Endodermal cell (in vitro differentiated cells): ENCODE results near the gene KCP. TPM values are rescaled to one million over a fixed set of nuclear protein-coding genes. Genes with fewer than 3 reads are reported as not detected.
A peak's percentile ranks its signal among the peaks of the same experiment; 100 is the strongest.
"Not testable (repeated sequence)": the region's sequence is repeated elsewhere in the genome, so short reads cannot be mapped to it uniquely, and the experiment has no call there.

Experiments used
- DNase-seq: peaks from one replicate; pipeline ENCODE4 v3.0.0-alpha.2; 2017
- H3K27ac ChIP-seq: 2 replicates; pipeline ENCODE4 v1.5.1; 2013; ENCODE audit warnings: mild to moderate bottlenecking, low read depth, low read length, moderate library complexity
- H3K27me3 ChIP-seq: 2 replicates; pipeline ENCODE4 v1.6.1; 2013; ENCODE audit warnings: mild to moderate bottlenecking, low read length, moderate library complexity; ENCODE audit not compliant: insufficient read depth, control insufficient read depth, poor library complexity, severe bottlenecking
- H3K36me3 ChIP-seq: 2 replicates; pipeline ENCODE4 v1.7.0; 2013; ENCODE audit warnings: mild to moderate bottlenecking, low read length, moderate library complexity; ENCODE audit not compliant: control insufficient read depth, insufficient read depth
- H3K4me1 ChIP-seq: one replicate; pipeline ENCODE4 v1.7.0; 2013; ENCODE audit warnings: low read length; ENCODE audit not compliant: control insufficient read depth, insufficient read depth
- H3K4me3 ChIP-seq: 2 replicates; pipeline ENCODE4 v1.5.1; 2013; ENCODE audit warnings: mild to moderate bottlenecking, low read length, moderate library complexity
- H3K9ac ChIP-seq: 2 replicates; pipeline ENCODE4 v1.6.1; 2013; ENCODE audit warnings: mild to moderate bottlenecking, low read length, moderate library complexity; ENCODE audit not compliant: poor library complexity, severe bottlenecking; ENCODE audit errors: extremely low read depth
- H3K9me3 ChIP-seq: 2 replicates; pipeline ENCODE4 v1.6.1; 2013; ENCODE audit warnings: mild to moderate bottlenecking, low read length, moderate library complexity; ENCODE audit not compliant: control insufficient read depth
- H3K27ac Mint-ChIP-seq: 2 replicates; pipeline ENCODE4 v1.8.0; 2020; ENCODE audit warnings: mixed read lengths
- H3K27me3 Mint-ChIP-seq: 2 replicates; pipeline ENCODE4 v1.8.0; 2021; ENCODE audit warnings: mild to moderate bottlenecking, mixed read lengths; ENCODE audit not compliant: insufficient read depth
- H3K36me3 Mint-ChIP-seq: 2 replicates; pipeline ENCODE4 v1.8.0; 2020; ENCODE audit warnings: low read depth, mixed read lengths
- H3K4me1 Mint-ChIP-seq: 2 replicates; pipeline ENCODE4 v1.8.0; 2020; ENCODE audit warnings: mixed read lengths
- H3K4me3 Mint-ChIP-seq: 2 replicates; pipeline ENCODE4 v1.8.0; 2020; ENCODE audit warnings: mild to moderate bottlenecking, moderate library complexity, mixed read lengths
- H3K9me3 Mint-ChIP-seq: 2 replicates; pipeline ENCODE4 v1.8.0; 2020; ENCODE audit warnings: mild to moderate bottlenecking, mixed read lengths
- WGBS, 2 experiments: methylation state at CpG; one replicate each; pipeline versions ENCODE4 v1.1.5 to v1.1.7; 2013; ENCODE audit warnings: missing lambda C conversion rate in 2 of 2, mixed read lengths in 1 of 2; ENCODE audit not compliant: insufficient coverage in 1 of 2, insufficient read length in 1 of 2; 5-methylcytosine and 5-hydroxymethylcytosine counted together
- total RNA-seq, 2 donors: library from RNA; stranded (reverse); fragmentation: NEBNext Ultra II Directional in 1 of 2; extraction: Animal tissue kit (Norgen Biotek cat#: 25700) in 1 of 2; gene quantifications; 2 replicates in 1 of 2; 3 replicates in 1 of 2; pipeline ENCODE4 v1.2.1, GENCODE V29; 2021
- TF ChIP-seq, protein P1 (sequence below): fragments of 200-600 bp; sonication (generic); conservative IDR thresholded peaks from 2 replicates; pipeline ENCODE4 v1.5.0; 2021; ENCODE audit warnings: antibody characterized with exemption, mild to moderate bottlenecking

KCP gene
- total RNA-seq, 2 donors from 2014 or later, result 21.1 to 33.3 TPM

DNA sequence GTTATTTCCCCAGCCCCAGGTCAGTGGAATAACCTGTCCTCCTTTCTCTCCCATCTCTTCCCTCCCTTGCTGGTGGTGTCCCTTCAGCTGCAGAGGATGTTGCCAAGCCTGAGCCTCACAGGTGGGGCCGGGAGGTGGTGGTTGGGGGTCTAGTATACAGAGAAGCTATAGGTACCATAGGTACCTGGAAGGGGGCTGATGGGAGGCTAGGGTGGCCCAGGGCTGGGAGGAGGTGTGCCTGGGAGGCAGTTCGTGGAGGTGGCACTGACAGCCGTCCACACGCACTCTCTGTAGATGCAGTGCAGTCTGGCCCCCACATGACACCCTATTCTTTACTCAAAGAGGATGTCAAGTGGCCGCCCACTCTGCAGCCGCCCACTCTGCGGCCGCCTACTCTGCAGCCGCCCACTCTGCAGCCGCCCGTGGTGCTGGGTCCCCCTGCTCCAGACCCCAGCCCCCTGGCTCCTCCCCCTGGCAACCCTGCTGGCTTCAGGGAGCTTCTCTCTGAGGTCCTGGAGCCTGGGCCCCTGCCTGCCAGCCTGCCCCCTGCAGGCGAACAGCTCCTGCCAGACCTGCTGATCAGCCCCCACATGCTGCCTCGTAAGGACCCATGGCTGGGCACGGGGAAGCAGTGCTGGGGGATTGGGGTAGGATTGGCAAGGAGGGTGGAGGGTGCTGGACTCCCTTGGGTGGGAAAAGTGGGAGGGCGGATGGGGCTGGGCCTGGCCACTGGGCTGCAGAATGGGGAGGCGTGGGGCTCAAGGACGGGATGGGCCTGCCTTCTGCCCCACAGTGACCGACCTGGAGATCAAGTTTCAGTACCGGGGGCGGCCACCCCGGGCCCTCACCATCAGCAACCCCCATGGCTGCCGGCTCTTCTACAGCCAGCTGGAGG, 36.7 kb upstream of the KCP start:
- TF ChIP-seq, protein P1, sequence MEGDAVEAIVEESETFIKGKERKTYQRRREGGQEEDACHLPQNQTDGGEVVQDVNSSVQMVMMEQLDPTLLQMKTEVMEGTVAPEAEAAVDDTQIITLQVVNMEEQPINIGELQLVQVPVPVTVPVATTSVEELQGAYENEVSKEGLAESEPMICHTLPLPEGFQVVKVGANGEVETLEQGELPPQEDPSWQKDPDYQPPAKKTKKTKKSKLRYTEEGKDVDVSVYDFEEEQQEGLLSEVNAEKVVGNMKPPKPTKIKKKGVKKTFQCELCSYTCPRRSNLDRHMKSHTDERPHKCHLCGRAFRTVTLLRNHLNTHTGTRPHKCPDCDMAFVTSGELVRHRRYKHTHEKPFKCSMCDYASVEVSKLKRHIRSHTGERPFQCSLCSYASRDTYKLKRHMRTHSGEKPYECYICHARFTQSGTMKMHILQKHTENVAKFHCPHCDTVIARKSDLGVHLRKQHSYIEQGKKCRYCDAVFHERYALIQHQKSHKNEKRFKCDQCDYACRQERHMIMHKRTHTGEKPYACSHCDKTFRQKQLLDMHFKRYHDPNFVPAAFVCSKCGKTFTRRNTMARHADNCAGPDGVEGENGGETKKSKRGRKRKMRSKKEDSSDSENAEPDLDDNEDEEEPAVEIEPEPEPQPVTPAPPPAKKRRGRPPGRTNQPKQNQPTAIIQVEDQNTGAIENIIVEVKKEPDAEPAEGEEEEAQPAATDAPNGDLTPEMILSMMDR, result peak; percentile 73
- peak; percentile 80 for DNase-seq
- H3K36me3 ChIP-seq, result peaks cover 19% of the 10 kb centered on the region
- no peak overlapping the region for H3K27ac Mint-ChIP-seq
- no peak overlapping the region for H3K4me3 ChIP-seq
- no peak overlapping the region for H3K4me3 Mint-ChIP-seq
- no peaks in the 10 kb centered on the region for H3K9me3 ChIP-seq
- H3K36me3 Mint-ChIP-seq, result peaks cover 8% of the 10 kb centered on the region
- no peaks in the 10 kb centered on the region for H3K27me3 ChIP-seq
- H3K4me1 Mint-ChIP-seq, result no peaks in the 10 kb centered on the region
- no peaks in the 10 kb centered on the region for H3K27me3 Mint-ChIP-seq
- no peaks in the 10 kb centered on the region for H3K4me1 ChIP-seq
- no peak overlapping the region for H3K9ac ChIP-seq
- no peak overlapping the region for H3K27ac ChIP-seq
- H3K9me3 Mint-ChIP-seq, result no peaks in the 10 kb centered on the region
- WGBS, 2 experiments, result 91 to 95% methylated on average over 19 to 22 of the region's 22 CpGs

DNA sequence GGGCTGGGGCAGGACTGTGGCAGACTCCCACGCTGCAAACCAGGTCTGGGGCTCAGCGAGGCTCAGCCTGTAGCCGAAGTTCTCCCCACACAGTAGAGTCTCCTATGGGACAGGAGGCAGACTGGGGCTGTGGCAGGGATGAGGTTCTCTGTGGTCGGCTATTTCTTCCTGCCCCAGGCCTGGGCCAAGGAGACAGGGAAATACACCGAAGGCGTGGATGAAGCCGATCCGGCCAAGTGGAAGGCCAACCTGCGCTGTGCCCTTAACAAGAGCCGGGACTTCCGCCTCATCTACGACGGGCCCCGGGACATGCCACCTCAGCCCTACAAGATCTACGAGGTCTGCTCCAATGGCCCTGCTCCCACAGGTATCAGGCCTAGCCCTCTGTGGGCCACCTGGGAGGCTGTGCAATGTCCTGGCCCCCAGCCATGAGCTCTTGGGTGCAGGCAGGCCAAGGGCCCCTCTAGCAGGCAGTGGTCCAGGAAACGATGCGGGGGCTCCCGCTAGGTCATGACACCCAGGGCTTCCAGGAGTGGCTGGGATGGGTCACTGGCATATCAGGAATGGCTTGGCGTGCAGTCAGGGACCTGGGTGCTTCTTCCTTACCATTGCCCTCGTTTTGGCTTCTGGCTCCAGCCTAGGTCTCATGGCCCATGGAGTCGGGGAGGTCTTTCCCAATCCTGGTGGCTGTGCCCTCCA, 35.3 kb upstream of the KCP start:
- H3K36me3 ChIP-seq, result peaks cover 8% of the 10 kb centered on the region
- Mint-ChIP-seq H3K4me3 (no peak overlapping the region), H3K9me3 (no peaks in the 10 kb centered on the region), H3K27ac (no peak overlapping the region), H3K27me3 (peaks cover 7% of the 10 kb centered on the region), H3K36me3 (no peaks in the 10 kb centered on the region), H3K4me1 (no peaks in the 10 kb centered on the region)
- no peak for DNase-seq
- H3K4me3 ChIP-seq, result no peak overlapping the region
- H3K27me3 ChIP-seq, result no peaks in the 10 kb centered on the region
- H3K4me1 ChIP-seq, result no peaks in the 10 kb centered on the region
- TF ChIP-seq, protein P1, result no peak
- WGBS, 2 experiments, result 92 to 96% methylated on average over 15 to 21 of the region's 21 CpGs
- no peak overlapping the region for H3K9ac ChIP-seq
- no peaks in the 10 kb centered on the region for H3K9me3 ChIP-seq
- no peak overlapping the region for H3K27ac ChIP-seq

DNA sequence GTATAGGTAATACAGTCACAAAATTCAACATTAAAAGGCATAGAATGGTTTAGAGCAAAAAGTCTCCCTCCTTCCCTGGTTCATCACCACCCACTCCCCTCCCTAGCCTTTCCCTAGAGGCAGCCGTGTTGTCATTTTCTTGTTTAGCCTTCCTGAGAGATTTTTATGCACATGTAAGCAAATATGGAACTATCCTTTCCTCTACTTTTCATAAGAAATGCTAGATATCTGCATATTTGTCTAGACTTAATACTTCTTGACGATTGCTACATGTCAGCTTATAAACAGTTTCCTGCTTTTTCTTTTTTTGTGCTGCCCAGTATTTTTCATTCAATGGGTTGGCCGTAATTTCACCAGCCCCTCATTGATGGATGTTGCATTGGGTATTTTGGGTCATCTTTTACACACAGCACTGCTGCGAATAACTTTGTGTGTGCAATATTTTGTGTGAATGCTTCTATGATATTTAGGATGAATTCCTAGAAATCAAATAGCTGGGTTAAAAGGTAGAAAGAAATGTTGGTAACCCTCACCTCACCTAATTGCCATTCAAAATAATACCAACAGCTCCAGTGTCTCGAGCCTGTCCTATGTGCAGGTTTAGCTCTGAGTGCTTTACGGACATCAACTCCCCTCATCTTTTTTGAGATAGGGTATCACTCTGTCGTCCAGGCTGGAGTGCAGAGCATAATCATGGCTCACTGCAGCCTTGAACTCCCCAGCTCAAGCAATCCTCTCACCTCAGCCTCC, 34.2 kb upstream of the KCP start:
- no peaks in the 10 kb centered on the region for H3K36me3 Mint-ChIP-seq

DNA sequence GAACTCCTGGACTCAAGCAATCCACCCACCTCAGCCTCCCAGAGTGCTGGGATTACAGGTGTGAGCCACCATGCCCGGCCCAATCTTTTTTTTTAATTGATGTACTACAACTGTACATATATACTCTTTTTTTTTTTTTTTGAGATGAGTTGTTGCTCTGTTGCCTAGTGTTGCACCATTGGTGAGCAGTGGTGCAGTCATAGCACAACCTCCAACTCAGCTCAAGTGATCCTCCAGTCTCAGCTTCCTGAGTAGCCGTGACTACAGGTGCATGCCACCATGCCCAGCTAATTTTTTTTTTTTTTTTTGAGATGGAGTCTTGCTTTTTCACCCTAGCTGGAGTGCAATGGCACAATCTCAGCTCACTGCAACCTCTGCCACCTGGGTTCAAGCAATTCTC, 32.7 kb upstream of the KCP start:
- H3K9me3 Mint-ChIP-seq, H3K9me3 ChIP-seq, H3K4me1 Mint-ChIP-seq, H3K27ac ChIP-seq, H3K9ac ChIP-seq, H3K36me3 ChIP-seq, H3K4me3 ChIP-seq, H3K4me3 Mint-ChIP-seq, H3K27ac Mint-ChIP-seq, H3K4me1 ChIP-seq, H3K36me3 Mint-ChIP-seq, DNase-seq: not testable (repeated sequence)
- WGBS, 2 experiments, result 100% methylated on average over 2 of the region's 2 CpGs; no CpG with 5 or more reads in 1 of the 2 experiments
- peaks cover 32% of the 10 kb centered on the region for H3K27me3 Mint-ChIP-seq
- peaks cover 20% of the 10 kb centered on the region for H3K27me3 ChIP-seq

More for the DNA sequence above, 34.2 kb upstream of the KCP start:
- no peak for DNase-seq
- 75 to 87% methylated on average over 5 to 7 of the region's 7 CpGs for WGBS, 2 experiments
- TF ChIP-seq, protein P1, result no peak
- Histone ChIP-seq H3K27ac (no peak overlapping the region), H3K27me3 (peaks cover 6% of the 10 kb centered on the region), H3K4me1 (no peaks in the 10 kb centered on the region), H3K4me3 (no peak overlapping the region), H3K36me3 (peaks cover under 1% of the 10 kb centered on the region), H3K9ac (no peak overlapping the region), H3K9me3 (no peaks in the 10 kb centered on the region)
- peaks cover 18% of the 10 kb centered on the region for H3K27me3 Mint-ChIP-seq
- H3K4me3 Mint-ChIP-seq, result no peak overlapping the region
- no peaks in the 10 kb centered on the region for H3K9me3 Mint-ChIP-seq
- H3K4me1 Mint-ChIP-seq, result no peaks in the 10 kb centered on the region
- H3K27ac Mint-ChIP-seq, result no peak overlapping the region
